ENCODE results near the gene SYVN1.

GRCh38 chr11:65096926-65097325, 37.4 kb downstream of the SYVN1 start:
- TF ChIP-seq GATA2 (IDR thresholded peaks at IDR 0.05; ENCODE audit: insufficient read depth, insufficient read length, low read depth, low read length): no peak
- TF ChIP-seq CTCF (IDR thresholded peaks at IDR 0.05; ENCODE audit: extremely low read depth in 1 of 2, insufficient read depth in 1 of 2, low read depth in 1 of 2, low read length in 2 of 2): no peak
- no peak for TF ChIP-seq JUN (IDR thresholded peaks at IDR 0.05; ENCODE audit: borderline replicate concordance, insufficient read depth, insufficient read length, low read depth)
- TF ChIP-seq POLR2AphosphoS5 (IDR thresholded peaks at IDR 0.05; ENCODE audit: insufficient read depth, low read depth, low read length): no peak
- no peak for TF ChIP-seq POLR2A (IDR thresholded peaks at IDR 0.05; ENCODE audit: low read depth, low read length)
- TF ChIP-seq MAX (IDR thresholded peaks at IDR 0.05; ENCODE audit: insufficient read depth, insufficient read length): no peak
- TF ChIP-seq EZH2 (IDR thresholded peaks at IDR 0.05; ENCODE audit: borderline replicate concordance, low read depth, low read length, severe bottlenecking): no peak
- TF ChIP-seq MYC (IDR thresholded peaks at IDR 0.05; ENCODE audit: low read depth, low read length): no peak

Measured in endothelial cell of umbilical vein (primary cell).